ENCODE data around the gene BBS1.

DNA sequence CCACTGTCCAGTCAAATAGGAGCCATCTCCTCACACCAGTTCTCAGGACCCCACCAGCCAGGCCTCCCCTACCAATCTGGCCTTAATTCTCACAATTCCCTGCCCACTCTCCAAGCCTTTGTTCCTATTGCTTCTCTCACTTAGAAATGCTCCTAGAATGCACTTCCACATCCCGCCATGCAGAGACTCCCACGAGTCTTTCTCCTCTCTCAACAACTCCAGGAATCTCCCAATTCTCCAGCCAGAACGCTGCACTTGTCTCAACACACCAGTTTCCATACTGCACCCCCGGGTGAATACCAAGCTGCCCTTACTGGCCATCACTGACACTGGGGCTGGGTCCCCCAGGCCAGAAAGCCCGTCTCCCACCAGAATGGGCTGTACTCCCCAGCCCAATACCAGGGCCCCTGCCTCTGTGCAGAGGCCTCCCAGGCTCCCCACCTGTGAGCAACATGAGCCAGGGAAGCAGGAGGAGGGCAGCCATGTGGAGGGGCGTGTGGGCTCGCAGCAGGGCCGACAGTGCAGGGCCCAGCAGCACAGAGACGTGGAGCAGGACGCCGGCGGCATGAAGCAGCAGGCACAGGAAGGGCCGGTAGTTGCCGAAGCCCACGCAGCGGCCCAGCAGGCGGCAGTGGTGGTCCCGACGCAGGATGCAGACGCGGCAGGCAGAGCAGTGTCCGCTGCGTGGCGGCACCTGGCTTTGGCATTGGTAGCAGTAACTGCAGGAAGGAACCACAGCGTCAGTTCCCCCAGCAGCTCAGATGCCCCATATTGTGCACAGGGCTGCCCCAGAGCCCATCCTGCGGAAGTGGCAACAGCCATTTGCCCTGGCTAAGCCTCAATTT is 33.0 kb downstream of the BBS1 start:
- TF ChIP-seq TAF1 (IDR thresholded peaks at IDR 0.05; ENCODE audit: borderline replicate concordance, insufficient read depth, low read length) (no peak), POLR2AphosphoS5 (IDR thresholded peaks at IDR 0.05; ENCODE audit: low read depth, low read length) (peak; percentile 23; the same call in 1 of the 2 replicates), SIN3A (IDR thresholded peaks at IDR 0.05; ENCODE audit: borderline replicate concordance, insufficient read depth, low read length) (0 out of 2 replicates have a peak, but pooled peaks have one; percentile 10)
- TF ChIP-seq, protein P1, sequence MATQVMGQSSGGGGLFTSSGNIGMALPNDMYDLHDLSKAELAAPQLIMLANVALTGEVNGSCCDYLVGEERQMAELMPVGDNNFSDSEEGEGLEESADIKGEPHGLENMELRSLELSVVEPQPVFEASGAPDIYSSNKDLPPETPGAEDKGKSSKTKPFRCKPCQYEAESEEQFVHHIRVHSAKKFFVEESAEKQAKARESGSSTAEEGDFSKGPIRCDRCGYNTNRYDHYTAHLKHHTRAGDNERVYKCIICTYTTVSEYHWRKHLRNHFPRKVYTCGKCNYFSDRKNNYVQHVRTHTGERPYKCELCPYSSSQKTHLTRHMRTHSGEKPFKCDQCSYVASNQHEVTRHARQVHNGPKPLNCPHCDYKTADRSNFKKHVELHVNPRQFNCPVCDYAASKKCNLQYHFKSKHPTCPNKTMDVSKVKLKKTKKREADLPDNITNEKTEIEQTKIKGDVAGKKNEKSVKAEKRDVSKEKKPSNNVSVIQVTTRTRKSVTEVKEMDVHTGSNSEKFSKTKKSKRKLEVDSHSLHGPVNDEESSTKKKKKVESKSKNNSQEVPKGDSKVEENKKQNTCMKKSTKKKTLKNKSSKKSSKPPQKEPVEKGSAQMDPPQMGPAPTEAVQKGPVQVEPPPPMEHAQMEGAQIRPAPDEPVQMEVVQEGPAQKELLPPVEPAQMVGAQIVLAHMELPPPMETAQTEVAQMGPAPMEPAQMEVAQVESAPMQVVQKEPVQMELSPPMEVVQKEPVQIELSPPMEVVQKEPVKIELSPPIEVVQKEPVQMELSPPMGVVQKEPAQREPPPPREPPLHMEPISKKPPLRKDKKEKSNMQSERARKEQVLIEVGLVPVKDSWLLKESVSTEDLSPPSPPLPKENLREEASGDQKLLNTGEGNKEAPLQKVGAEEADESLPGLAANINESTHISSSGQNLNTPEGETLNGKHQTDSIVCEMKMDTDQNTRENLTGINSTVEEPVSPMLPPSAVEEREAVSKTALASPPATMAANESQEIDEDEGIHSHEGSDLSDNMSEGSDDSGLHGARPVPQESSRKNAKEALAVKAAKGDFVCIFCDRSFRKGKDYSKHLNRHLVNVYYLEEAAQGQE (IDR thresholded peaks at IDR 0.05; ENCODE audit: insufficient read depth in 1 of 2, low read depth in 2 of 2, low read length in 2 of 2), result no peak
